Measurements from ENCODE around the gene RPL41. TPM values are rescaled to one million over a fixed set of nuclear protein-coding genes. Genes with fewer than 3 reads are reported as not detected.

RPL41 gene
- total and polyA plus RNA-seq, 9 donors, result 4,607 to 9,217 (median 5,456) TPM

GRCh38 chr12:56079723-56080555 lies 36.5 kb upstream of the RPL41 start, which contains the start of gene ERBB3:
Gene ERBB3, plus strand, starts transcription at chr12:56080165. Its CDS starts 136 bp downstream, at chr12:56080301.
- H3K27me3 ChIP-seq (ENCODE audit: control insufficient read depth, insufficient read depth, low read length), result peaks cover 26% of the 10 kb centered on the region
- peaks cover 14% of the 10 kb centered on the region for H3K36me3 ChIP-seq (ENCODE audit: control insufficient read depth, insufficient read depth, low read length)
- peak within 1 kb of the TSS; percentile 90 for H3K27ac ChIP-seq (ENCODE audit: low read length)
- under 1% methylated on average over 50 of the region's 59 CpGs for whole genome bisulfite sequencing (ENCODE audit: insufficient coverage)
- peak within 1 kb of the TSS; percentile 84 for H3K4me3 ChIP-seq (ENCODE audit: low read length)
- DNase-seq, result peak; percentile 79
- no peaks in the 10 kb centered on the region for H3K9me3 ChIP-seq (replicated peaks; ENCODE audit: control insufficient read depth, low read depth, low read length)
- H3K4me1 ChIP-seq (ENCODE audit: control insufficient read depth, insufficient read depth, low read length), result peaks cover 35% of the 10 kb centered on the region

GRCh38 chr12:56080556-56081138 lies 35.8 kb upstream of the RPL41 start:
- DNase-seq, result no peak
- H3K27ac ChIP-seq (ENCODE audit: low read length), result peak overlapping the region; percentile 90

GRCh38 chr12:56081393-56082347 lies 34.8 kb upstream of the RPL41 start:
- Histone ChIP-seq H3K36me3 (ENCODE audit: control insufficient read depth, insufficient read depth, low read length) (peaks cover 28% of the 10 kb centered on the region), H3K9me3 (replicated peaks; ENCODE audit: control insufficient read depth, low read depth, low read length) (no peaks in the 10 kb centered on the region), H3K27ac (ENCODE audit: low read length) (peak overlapping the region; percentile 90), H3K4me3 (ENCODE audit: low read length) (peak overlapping the region; percentile 84), H3K27me3 (ENCODE audit: control insufficient read depth, insufficient read depth, low read length) (peaks cover 26% of the 10 kb centered on the region), H3K4me1 (ENCODE audit: control insufficient read depth, insufficient read depth, low read length) (peaks cover 40% of the 10 kb centered on the region)
- WGBS (ENCODE audit: insufficient coverage), result no CpG with 5 or more reads among the region's 6 CpGs
- peak; percentile 83 for DNase-seq

More at GRCh38 chr12:56080556-56081138, 35.8 kb upstream of the RPL41 start:
- Histone ChIP-seq H3K36me3 (ENCODE audit: control insufficient read depth, insufficient read depth, low read length) (peaks cover 20% of the 10 kb centered on the region), H3K4me1 (ENCODE audit: control insufficient read depth, insufficient read depth, low read length) (peaks cover 37% of the 10 kb centered on the region), H3K27me3 (ENCODE audit: control insufficient read depth, insufficient read depth, low read length) (peaks cover 26% of the 10 kb centered on the region), H3K4me3 (ENCODE audit: low read length) (peak overlapping the region; percentile 84), H3K9me3 (replicated peaks; ENCODE audit: control insufficient read depth, low read depth, low read length) (no peaks in the 10 kb centered on the region)
- 26% methylated on average over 8 of the region's 20 CpGs for WGBS (ENCODE audit: insufficient coverage)

GRCh38 chr12:56082382-56082781 lies 34.1 kb upstream of the RPL41 start:
- Histone ChIP-seq H3K4me3 (ENCODE audit: low read length) (peak overlapping the region; percentile 84), H3K9me3 (replicated peaks; ENCODE audit: control insufficient read depth, low read depth, low read length) (no peaks in the 10 kb centered on the region), H3K27ac (ENCODE audit: low read length) (peak overlapping the region; percentile 39), H3K27me3 (ENCODE audit: control insufficient read depth, insufficient read depth, low read length) (peaks cover 26% of the 10 kb centered on the region), H3K36me3 (ENCODE audit: control insufficient read depth, insufficient read depth, low read length) (peaks cover 29% of the 10 kb centered on the region), H3K4me1 (ENCODE audit: control insufficient read depth, insufficient read depth, low read length) (peaks cover 42% of the 10 kb centered on the region)
- DNase-seq, result no peak
- WGBS (ENCODE audit: insufficient coverage), result no CpG with 5 or more reads among the region's 2 CpGs

- no CpG with 5 or more reads among the region's 3 CpGs for WGBS (ENCODE audit: insufficient coverage)
- no peak overlapping the region for H3K4me3 ChIP-seq (ENCODE audit: low read length)
- H3K27me3 ChIP-seq (ENCODE audit: control insufficient read depth, insufficient read depth, low read length), result peaks cover 26% of the 10 kb centered on the region
- H3K4me1 ChIP-seq (ENCODE audit: control insufficient read depth, insufficient read depth, low read length), result peaks cover 42% of the 10 kb centered on the region
- peak overlapping the region; percentile 39 for H3K27ac ChIP-seq (ENCODE audit: low read length)
- peaks cover 35% of the 10 kb centered on the region for H3K36me3 ChIP-seq (ENCODE audit: control insufficient read depth, insufficient read depth, low read length)
- no peak for DNase-seq
- H3K9me3 ChIP-seq (replicated peaks; ENCODE audit: control insufficient read depth, low read depth, low read length), result no peaks in the 10 kb centered on the region
Observed at GRCh38 chr12:56082967-56083366, 33.5 kb upstream of the RPL41 start.

GRCh38 chr12:56084958-56085543 lies 31.4 kb upstream of the RPL41 start:
- DNase-seq, result no peak
- peaks cover 32% of the 10 kb centered on the region for H3K4me1 ChIP-seq (ENCODE audit: control insufficient read depth, insufficient read depth, low read length)
- H3K27ac ChIP-seq (ENCODE audit: low read length), result no peak overlapping the region
- peaks cover 45% of the 10 kb centered on the region for H3K36me3 ChIP-seq (ENCODE audit: control insufficient read depth, insufficient read depth, low read length)
- H3K9me3 ChIP-seq (replicated peaks; ENCODE audit: control insufficient read depth, low read depth, low read length), result no peaks in the 10 kb centered on the region
- H3K4me3 ChIP-seq (ENCODE audit: low read length), result no peak overlapping the region
- H3K27me3 ChIP-seq (ENCODE audit: control insufficient read depth, insufficient read depth, low read length), result peaks cover 15% of the 10 kb centered on the region
- WGBS (ENCODE audit: insufficient coverage), result 87% methylated on average over 13 of the region's 15 CpGs

GRCh38 chr12:56086096-56086495 lies 30.3 kb upstream of the RPL41 start:
- Histone ChIP-seq H3K27me3 (ENCODE audit: control insufficient read depth, insufficient read depth, low read length) (peaks cover 4% of the 10 kb centered on the region), H3K4me1 (ENCODE audit: control insufficient read depth, insufficient read depth, low read length) (peaks cover 25% of the 10 kb centered on the region), H3K9me3 (replicated peaks; ENCODE audit: control insufficient read depth, low read depth, low read length) (no peaks in the 10 kb centered on the region), H3K27ac (ENCODE audit: low read length) (no peak overlapping the region), H3K36me3 (ENCODE audit: control insufficient read depth, insufficient read depth, low read length) (peaks cover 45% of the 10 kb centered on the region), H3K4me3 (ENCODE audit: low read length) (no peak overlapping the region)
- WGBS (ENCODE audit: insufficient coverage), result no CpG with 5 or more reads among the region's 3 CpGs
- no peak for DNase-seq

- H3K36me3 ChIP-seq (ENCODE audit: control insufficient read depth, insufficient read depth, low read length), result peaks cover 45% of the 10 kb centered on the region
- no peak for DNase-seq
- WGBS (ENCODE audit: insufficient coverage), result 88% methylated on average over 4 of the region's 6 CpGs
- H3K9me3 ChIP-seq (replicated peaks; ENCODE audit: control insufficient read depth, low read depth, low read length), result no peaks in the 10 kb centered on the region
- H3K27me3 ChIP-seq (ENCODE audit: control insufficient read depth, insufficient read depth, low read length), result no peaks in the 10 kb centered on the region
- H3K4me3 ChIP-seq (ENCODE audit: low read length), result no peak overlapping the region
- H3K4me1 ChIP-seq (ENCODE audit: control insufficient read depth, insufficient read depth, low read length), result peaks cover 25% of the 10 kb centered on the region
- H3K27ac ChIP-seq (ENCODE audit: low read length), result no peak overlapping the region
Observed at GRCh38 chr12:56086608-56087007, 29.8 kb upstream of the RPL41 start.

- Histone ChIP-seq H3K4me1 (ENCODE audit: control insufficient read depth, insufficient read depth, low read length) (peaks cover 24% of the 10 kb centered on the region), H3K36me3 (ENCODE audit: control insufficient read depth, insufficient read depth, low read length) (peaks cover 45% of the 10 kb centered on the region), H3K4me3 (ENCODE audit: low read length) (no peak overlapping the region), H3K9me3 (replicated peaks; ENCODE audit: control insufficient read depth, low read depth, low read length) (no peaks in the 10 kb centered on the region), H3K27me3 (ENCODE audit: control insufficient read depth, insufficient read depth, low read length) (no peaks in the 10 kb centered on the region), H3K27ac (ENCODE audit: low read length) (peak overlapping the region; percentile 21)
- WGBS (ENCODE audit: insufficient coverage), result 64% methylated on average over 2 of the region's 6 CpGs
- no peak for DNase-seq
Observed at GRCh38 chr12:56087220-56087619, 29.2 kb upstream of the RPL41 start.

All from muscle of leg (tissue), 11 donors.